ENCODE data around the gene TEX26.

Gene TEX26

GRCh38 chr13:30957258-30957943 is 24.9 kb downstream of the TEX26 start:
- Histone ChIP-seq H3K9ac (ENCODE audit: low read length) (no peak overlapping the region), H3K9me3 (replicated peaks; ENCODE audit: insufficient read depth, low read length) (no peaks in the 10 kb centered on the region)

GRCh38 chr13:30959678-30960077 is 27.2 kb downstream of the TEX26 start:
- Histone ChIP-seq H3K4me2 (ENCODE audit: low read depth, low read length) (no peak overlapping the region), H3K9me2 (replicated peaks; ENCODE audit: insufficient read depth, low read length) (no peaks in the 10 kb centered on the region)

More at GRCh38 chr13:30957258-30957943, 24.9 kb downstream of the TEX26 start:
- Histone ChIP-seq H3K79me2 (ENCODE audit: low read length) (no peaks in the 10 kb centered on the region), H2AFZ (ENCODE audit: low read length) (no peak overlapping the region), H3K4me3 (ENCODE audit: low read length) (no peak overlapping the region), H3K36me3 (replicated peaks; ENCODE audit: insufficient read depth, low read length) (no peaks in the 10 kb centered on the region), H3K4me1 (ENCODE audit: low read length) (no peaks in the 10 kb centered on the region), H4K20me1 (ENCODE audit: insufficient read depth, low read length) (no peaks in the 10 kb centered on the region), H3K27ac (ENCODE audit: low read length) (no peak overlapping the region), H3K9me2 (replicated peaks; ENCODE audit: insufficient read depth, low read length) (no peaks in the 10 kb centered on the region), H3F3A (ENCODE audit: insufficient read depth, low read length) (no peaks in the 10 kb centered on the region), H3K4me2 (ENCODE audit: low read depth, low read length) (no peak overlapping the region), H3K27me3 (replicated peaks; ENCODE audit: insufficient read depth, low read length) (no peaks in the 10 kb centered on the region)
- TF ChIP-seq EZH2phosphoT487 (IDR thresholded peaks at IDR 0.05; ENCODE audit: low read length): no peak
- no peak for TF ChIP-seq EZH2 (optimal IDR thresholded peaks at IDR 0.05; ENCODE audit: low read depth, low read length)
- DNase-seq: no peak

GRCh38 chr13:30963791-30964190 is 31.3 kb downstream of the TEX26 start:
- Histone ChIP-seq H3K27ac (ENCODE audit: low read length) (no peak overlapping the region), H2AFZ (ENCODE audit: low read length) (no peak overlapping the region), H3F3A (ENCODE audit: insufficient read depth, low read length) (no peaks in the 10 kb centered on the region), H3K4me3 (ENCODE audit: low read length) (no peak overlapping the region), H3K79me2 (ENCODE audit: low read length) (no peaks in the 10 kb centered on the region), H3K9me3 (replicated peaks; ENCODE audit: insufficient read depth, low read length) (no peaks in the 10 kb centered on the region), H3K4me2 (ENCODE audit: low read depth, low read length) (no peak overlapping the region), H3K9me2 (replicated peaks; ENCODE audit: insufficient read depth, low read length) (no peaks in the 10 kb centered on the region), H3K36me3 (replicated peaks; ENCODE audit: insufficient read depth, low read length) (no peaks in the 10 kb centered on the region), H3K27me3 (replicated peaks; ENCODE audit: insufficient read depth, low read length) (no peaks in the 10 kb centered on the region), H3K9ac (ENCODE audit: low read length) (no peak overlapping the region), H4K20me1 (ENCODE audit: insufficient read depth, low read length) (no peaks in the 10 kb centered on the region), H3K4me1 (ENCODE audit: low read length) (no peaks in the 10 kb centered on the region)
- no peak for TF ChIP-seq EZH2phosphoT487 (IDR thresholded peaks at IDR 0.05; ENCODE audit: low read length)
- no peak for TF ChIP-seq EZH2 (optimal IDR thresholded peaks at IDR 0.05; ENCODE audit: low read depth, low read length)
- TF ChIP-seq CTCF (IDR thresholded peaks at IDR 0.05; ENCODE audit: low read length): no peak
- no peak for DNase-seq

More at GRCh38 chr13:30959678-30960077, 27.2 kb downstream of the TEX26 start:
- Histone ChIP-seq H3K4me1 (ENCODE audit: low read length) (no peaks in the 10 kb centered on the region), H3F3A (ENCODE audit: insufficient read depth, low read length) (no peaks in the 10 kb centered on the region), H4K20me1 (ENCODE audit: insufficient read depth, low read length) (no peaks in the 10 kb centered on the region), H3K27ac (ENCODE audit: low read length) (no peak overlapping the region), H3K36me3 (replicated peaks; ENCODE audit: insufficient read depth, low read length) (no peaks in the 10 kb centered on the region), H2AFZ (ENCODE audit: low read length) (no peak overlapping the region), H3K27me3 (replicated peaks; ENCODE audit: insufficient read depth, low read length) (no peaks in the 10 kb centered on the region), H3K9me3 (replicated peaks; ENCODE audit: insufficient read depth, low read length) (no peaks in the 10 kb centered on the region), H3K79me2 (ENCODE audit: low read length) (no peaks in the 10 kb centered on the region), H3K9ac (ENCODE audit: low read length) (no peak overlapping the region), H3K4me3 (ENCODE audit: low read length) (no peak overlapping the region)
- DNase-seq: no peak
- TF ChIP-seq CTCF (IDR thresholded peaks at IDR 0.05; ENCODE audit: low read length): no peak
- no peak for TF ChIP-seq EZH2phosphoT487 (IDR thresholded peaks at IDR 0.05; ENCODE audit: low read length)
- TF ChIP-seq EZH2 (optimal IDR thresholded peaks at IDR 0.05; ENCODE audit: low read depth, low read length): no peak

GRCh38 chr13:30965380-30965779 is 32.9 kb downstream of the TEX26 start:
- no peak for DNase-seq

More at GRCh38 chr13:30965380-30965779, 32.9 kb downstream of the TEX26 start:
- H3K27ac ChIP-seq (ENCODE audit: low read length): no peak overlapping the region
- no peaks in the 10 kb centered on the region for H3K4me1 ChIP-seq (ENCODE audit: low read length)
- no peak overlapping the region for H3K4me2 ChIP-seq (ENCODE audit: low read depth, low read length)
- H3K79me2 ChIP-seq (ENCODE audit: low read length): no peaks in the 10 kb centered on the region
- no peaks in the 10 kb centered on the region for H3K9me3 ChIP-seq (replicated peaks; ENCODE audit: insufficient read depth, low read length)
- H3K36me3 ChIP-seq (replicated peaks; ENCODE audit: insufficient read depth, low read length): no peaks in the 10 kb centered on the region
- H3K9ac ChIP-seq (ENCODE audit: low read length): no peak overlapping the region
- TF ChIP-seq EZH2phosphoT487 (IDR thresholded peaks at IDR 0.05; ENCODE audit: low read length): no peak
- TF ChIP-seq CTCF (IDR thresholded peaks at IDR 0.05; ENCODE audit: low read length): no peak
- TF ChIP-seq EZH2 (optimal IDR thresholded peaks at IDR 0.05; ENCODE audit: low read depth, low read length): no peak
- H2AFZ ChIP-seq (ENCODE audit: low read length): no peak overlapping the region
- no peaks in the 10 kb centered on the region for H4K20me1 ChIP-seq (ENCODE audit: insufficient read depth, low read length)
- H3K9me2 ChIP-seq (replicated peaks; ENCODE audit: insufficient read depth, low read length): no peaks in the 10 kb centered on the region
- no peaks in the 10 kb centered on the region for H3F3A ChIP-seq (ENCODE audit: insufficient read depth, low read length)
- H3K4me3 ChIP-seq (ENCODE audit: low read length): no peak overlapping the region
- H3K27me3 ChIP-seq (replicated peaks; ENCODE audit: insufficient read depth, low read length): no peaks in the 10 kb centered on the region

Data from MM.1S (cell line).